Activated CD8-positive, alpha-beta T cell treated with anti-CD3 and anti-CD28 coated beads, Interleukin-2, amount 10 ng/mL, durations not matched to agents 7 days and 5 days (primary cell): ENCODE results near the gene WFIKKN1. TPM values are rescaled to one million over a fixed set of nuclear protein-coding genes. Genes with fewer than 3 reads are reported as not detected.

Experiments
- ATAC-seq: fragments of 150-1000 bp; cut with Tn5 transposase; one replicate; pipeline ENCODE4 v1.10.0; 2021; ENCODE audit warnings: moderate library complexity
- CTCF ChIA-PET: fragments of 350-600 bp; sonication (Branson Sonifier 250); formaldehyde crosslinking; loops from one replicate; lab custom pipeline; 2021; ENCODE audit warnings: antibody characterized with exemption; lab: Charles Lee
- POLR2A ChIA-PET: fragments of 350-600 bp; sonication (Branson Sonifier 250); formaldehyde crosslinking; loops from one replicate; lab custom pipeline; 2021; ENCODE audit warnings: antibody characterized with exemption; lab: Charles Lee
- DNase-seq: peaks from one replicate; pipeline ENCODE4 v3.0.0-alpha.2; 2020
- H3K27ac Mint-ChIP-seq: one replicate; pipeline ENCODE4 v1.8.0; 2021; ENCODE audit warnings: mild to moderate bottlenecking, mixed read lengths
- H3K27me3 Mint-ChIP-seq: one replicate; pipeline ENCODE4 v1.8.0; 2021; ENCODE audit warnings: low read depth, mixed read lengths
- H3K36me3 Mint-ChIP-seq: one replicate; pipeline ENCODE4 v1.8.0; 2021; ENCODE audit warnings: low read depth, mixed read lengths
- H3K4me1 Mint-ChIP-seq: one replicate; pipeline ENCODE4 v1.8.0; 2021; ENCODE audit warnings: low read depth, mixed read lengths
- H3K4me3 Mint-ChIP-seq: one replicate; pipeline ENCODE4 v1.8.0; 2021; ENCODE audit warnings: mild to moderate bottlenecking, mixed read lengths
- H3K9me3 Mint-ChIP-seq: one replicate; pipeline ENCODE4 v1.8.0; 2022; ENCODE audit warnings: mixed read lengths; ENCODE audit not compliant: insufficient read depth
- total RNA-seq, 2 experiments: library from RNA; stranded (reverse); gene quantifications; one replicate each; pipeline ENCODE4 v1.2.3, GENCODE V29; 2021

The WFIKKN1 gene
- total RNA-seq, 2 experiments from 2014 or later = 0.47 to 0.68 TPM

DNA sequence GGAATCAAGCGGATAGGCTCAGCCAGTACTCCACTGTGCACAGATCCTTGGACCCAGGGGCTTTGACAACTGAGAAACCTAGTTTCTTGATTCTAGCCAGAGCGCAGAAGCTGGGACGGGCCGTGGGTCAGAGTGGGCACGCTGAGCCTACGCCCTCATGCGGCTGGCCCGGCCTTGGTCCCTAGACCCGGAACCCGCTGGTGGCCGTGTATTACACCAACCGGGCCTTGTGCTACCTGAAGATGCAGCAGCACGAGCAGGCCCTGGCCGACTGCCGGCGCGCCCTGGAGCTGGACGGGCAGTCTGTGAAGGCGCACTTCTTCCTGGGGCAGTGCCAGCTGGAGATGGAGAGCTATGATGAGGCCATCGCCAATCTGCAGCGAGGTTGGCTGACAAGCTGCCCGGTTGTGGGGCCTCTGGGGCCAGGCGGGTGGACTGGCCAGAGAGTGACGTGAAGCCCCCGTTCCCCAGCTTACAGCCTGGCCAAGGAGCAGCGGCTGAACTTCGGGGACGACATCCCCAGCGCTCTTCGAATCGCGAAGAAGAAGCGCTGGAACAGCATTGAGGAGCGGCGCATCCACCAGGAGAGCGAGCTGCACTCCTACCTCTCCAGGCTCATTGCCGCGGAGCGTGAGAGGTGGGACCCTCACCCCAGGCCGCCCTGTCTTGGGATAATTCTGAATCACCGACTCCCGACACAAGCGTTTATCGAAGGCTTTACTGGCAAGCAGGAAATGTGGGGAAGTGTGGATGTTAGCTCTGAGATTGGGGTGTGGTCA is 50.4 kb downstream of the WFIKKN1 start:
- ATAC-seq (no peak), DNase-seq (no peak)
- ChIA-PET CTCF (interaction anchor here (0.9 to 2.6 kb wide), 4 partner anchors 9 to 104 kb away, joined by 3 to 10 read pairs (median 8); partner anchors contain the start of genes RHOT2 and WDR24), POLR2A (interaction anchor here (0.6 to 2.4 kb wide), 6 partner anchors 9 to 126 kb away, joined by 3 to 15 read pairs (median 4); partner anchors contain the start of genes METTL26, RHOT2 and WDR24)
- H3K4me1 Mint-ChIP-seq = peaks cover 43% of the 10 kb centered on the region
- peaks cover 24% of the 10 kb centered on the region for H3K36me3 Mint-ChIP-seq
- no peaks in the 10 kb centered on the region for H3K27me3 Mint-ChIP-seq
- H3K9me3 Mint-ChIP-seq = no peaks in the 10 kb centered on the region
- peak overlapping the region; percentile 76 for H3K4me3 Mint-ChIP-seq
- H3K27ac Mint-ChIP-seq = peak overlapping the region; percentile 61

DNA sequence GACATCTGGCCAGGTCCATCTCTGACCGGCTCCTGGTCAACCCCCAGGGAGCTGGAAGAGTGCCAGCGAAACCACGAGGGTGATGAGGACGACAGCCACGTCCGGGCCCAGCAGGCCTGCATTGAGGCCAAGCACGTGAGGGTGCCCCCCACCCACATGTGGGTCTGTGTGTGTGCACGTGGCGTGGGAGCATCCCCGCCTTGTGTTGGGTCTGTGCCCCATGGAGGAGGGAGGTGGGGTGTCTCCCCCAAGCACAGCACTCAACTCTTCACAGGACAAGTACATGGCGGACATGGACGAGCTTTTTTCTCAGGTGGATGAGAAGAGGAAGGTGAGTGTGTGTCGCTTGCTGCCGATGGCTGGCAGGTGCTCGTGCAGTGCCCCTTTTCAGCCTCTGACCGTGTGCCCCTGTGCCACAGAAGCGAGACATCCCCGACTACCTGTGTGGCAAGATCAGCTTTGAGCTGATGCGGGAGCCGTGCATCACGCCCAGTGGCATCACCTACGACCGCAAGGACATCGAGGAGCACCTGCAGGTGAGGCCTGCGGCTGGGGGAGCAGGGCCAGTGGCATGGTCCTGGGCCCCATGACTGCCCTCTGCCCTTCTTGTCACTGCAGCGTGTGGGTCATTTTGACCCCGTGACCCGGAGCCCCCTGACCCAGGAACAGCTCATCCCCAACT is 51.1 kb downstream of the WFIKKN1 start:
- Mint-ChIP-seq H3K27me3 (no peaks in the 10 kb centered on the region), H3K4me3 (peak overlapping the region; percentile 76), H3K9me3 (no peaks in the 10 kb centered on the region), H3K4me1 (peaks cover 44% of the 10 kb centered on the region), H3K27ac (peak overlapping the region; percentile 61), H3K36me3 (peaks cover 28% of the 10 kb centered on the region)
- no peak for DNase-seq
- ChIA-PET CTCF (interaction anchor here (0.9 to 1.7 kb wide), 2 partner anchors 14 to 103 kb away, joined by 3 to 8 read pairs; partner anchors contain the start of gene RHOT2), POLR2A (interaction anchor here (1.3 to 2.4 kb wide), 4 partner anchors 8 to 13 kb away, joined by 3 to 15 read pairs (median 7); partner anchors contain the start of genes RHOT2 and WDR24)
- ATAC-seq = no peak

GRCh38 chr16:682493-683395 is 52.0 kb downstream of the WFIKKN1 start:
- CTCF ChIA-PET = interaction anchor here (1.7 kb wide), 1 partner anchor 15 kb away, joined by 8 read pairs; the partner anchor contains the start of gene RHOT2

DNA sequence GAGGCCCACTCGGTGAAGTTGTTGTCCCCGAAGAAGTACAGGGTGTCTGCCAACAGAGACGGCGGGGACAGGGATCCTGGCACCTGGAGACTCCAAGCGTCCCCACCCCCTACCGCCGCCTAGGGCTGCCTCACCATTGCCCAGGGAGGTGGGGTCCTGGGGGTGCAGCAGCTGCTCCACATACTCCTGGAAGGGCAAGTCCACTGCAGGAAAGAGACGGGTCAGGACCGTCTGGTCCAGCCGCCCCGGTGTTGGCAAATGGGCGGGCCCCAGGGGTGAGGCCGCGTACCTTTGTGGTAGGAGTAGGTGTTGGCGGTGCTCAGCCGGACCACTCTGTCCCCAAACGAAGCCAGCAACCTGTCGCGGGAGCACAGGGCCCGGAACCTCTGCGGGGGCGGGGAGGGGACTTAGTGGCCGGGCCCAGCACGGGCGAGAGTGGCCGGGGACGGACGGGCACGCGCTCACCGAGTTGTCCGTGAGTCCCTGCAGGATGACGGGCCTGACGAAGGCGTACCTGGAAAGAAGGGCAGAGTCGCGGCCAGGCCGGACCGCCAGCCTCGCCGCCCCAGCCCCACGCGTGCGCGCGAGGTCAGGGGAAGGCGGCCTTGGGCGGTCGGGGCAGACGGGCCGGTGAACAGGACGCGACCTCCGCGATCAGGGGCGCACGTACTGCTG is 52.7 kb downstream of the WFIKKN1 start:
- Mint-ChIP-seq H3K27me3 (no peaks in the 10 kb centered on the region), H3K4me3 (peak overlapping the region; percentile 76), H3K27ac (peak overlapping the region; percentile 72), H3K9me3 (no peaks in the 10 kb centered on the region), H3K36me3 (peaks cover 28% of the 10 kb centered on the region), H3K4me1 (peaks cover 47% of the 10 kb centered on the region)
- POLR2A ChIA-PET = interaction anchor here (1.0 to 1.4 kb wide), 2 partner anchors 11 to 32 kb away, joined by 3 read pairs; no protein-coding TSS in a partner anchor
- ATAC-seq = no peak
- CTCF ChIA-PET = no interaction called here
- DNase-seq = no peak

More at GRCh38 chr16:682493-683395, 52.0 kb downstream of the WFIKKN1 start:
- peaks cover 46% of the 10 kb centered on the region for H3K4me1 Mint-ChIP-seq
- H3K4me3 Mint-ChIP-seq = peak overlapping the region; percentile 76
- no peaks in the 10 kb centered on the region for H3K9me3 Mint-ChIP-seq
- H3K36me3 Mint-ChIP-seq = peaks cover 28% of the 10 kb centered on the region
- no peak for ATAC-seq
- H3K27ac Mint-ChIP-seq = peak overlapping the region; percentile 72
- no peaks in the 10 kb centered on the region for H3K27me3 Mint-ChIP-seq
- POLR2A ChIA-PET = interaction anchor here (1.4 to 2.4 kb wide), 2 partner anchors 7 to 12 kb away, joined by 3 to 15 read pairs; partner anchors contain the start of gene WDR24
- DNase-seq = no peak

Other genes starting within 250 kb of the WFIKKN1 start
- 10 to 100 TPM; 80.6 to 85.8 TPM for gene PGAP6, start 249.0 kb upstream of the WFIKKN1 start, total RNA-seq
- gene NME4, start 233.8 kb upstream of the WFIKKN1 start, total RNA-seq = 1 to 10 TPM; 5.2 to 6.8 TPM
- gene DECR2, start 229.1 kb upstream of the WFIKKN1 start, total RNA-seq = 1 to 10 TPM; 4.7 to 6.3 TPM
- 10 to 100 TPM; 20.7 to 23.4 TPM for gene RAB11FIP3, start 205.3 kb upstream of the WFIKKN1 start, total RNA-seq
- 10 to 100 TPM; 85.3 to 93.0 TPM for gene CAPN15, start 103.3 kb upstream of the WFIKKN1 start, total RNA-seq
- not detected for gene PRR35, start 70.6 kb upstream of the WFIKKN1 start, total RNA-seq
- gene NHLRC4, start 64.0 kb upstream of the WFIKKN1 start, total RNA-seq = 1 to 10 TPM; 1.6 TPM
- 10 to 100 TPM; 41.2 to 43.0 TPM for gene PIGQ, start 61.0 kb upstream of the WFIKKN1 start, total RNA-seq
- gene RAB40C, start 40.9 kb upstream of the WFIKKN1 start, total RNA-seq = 10 to 100 TPM; 13.1 to 15.0 TPM
- 10 to 100 TPM; 89.0 to 94.0 TPM for gene METTL26, start 5.3 kb downstream of the WFIKKN1 start, total RNA-seq
- 10 to 100 TPM; 40.6 to 40.9 TPM for gene MCRIP2, start 10.8 kb downstream of the WFIKKN1 start, total RNA-seq
- 100 to 1,000 TPM in 1 of 2 experiments, 10 to 100 TPM in 1; 96.8 to 106 TPM for gene WDR90, start 18.4 kb downstream of the WFIKKN1 start, total RNA-seq
- 100 to 1,000 TPM; 135 to 139 TPM for gene RHOT2, start 37.1 kb downstream of the WFIKKN1 start, total RNA-seq
- gene RHBDL1, start 44.7 kb downstream of the WFIKKN1 start, total RNA-seq = 1 to 10 TPM; 1.4 to 1.9 TPM
- 10 to 100 TPM; 80.4 to 86.4 TPM for gene STUB1, start 49.4 kb downstream of the WFIKKN1 start, total RNA-seq
- 10 to 100 TPM; 36.1 to 39.0 TPM for gene JMJD8, start 53.3 kb downstream of the WFIKKN1 start, total RNA-seq
- gene WDR24, start 59.4 kb downstream of the WFIKKN1 start, total RNA-seq = 10 to 100 TPM; 16.9 to 19.4 TPM
- gene FBXL16, start 74.8 kb downstream of the WFIKKN1 start, total RNA-seq = 1 to 10 TPM; 5.9 to 7.3 TPM
- gene METRN, start 84.1 kb downstream of the WFIKKN1 start, total RNA-seq = 10 to 100 TPM in 1 of 2 experiments, 1 to 10 TPM in 1; 8.1 to 10.6 TPM
- 10 to 100 TPM; 12.3 to 14.2 TPM for gene ANTKMT, start 90.2 kb downstream of the WFIKKN1 start, total RNA-seq
- gene CCDC78, start 95.5 kb downstream of the WFIKKN1 start, total RNA-seq = 1 to 10 TPM; 3.9 TPM
- 10 to 100 TPM in 1 of 2 experiments, 1 to 10 TPM in 1; 8.4 to 11.2 TPM for gene HAGHL, start 96.1 kb downstream of the WFIKKN1 start, total RNA-seq
- gene CIAO3, start 110.0 kb downstream of the WFIKKN1 start, total RNA-seq = 10 to 100 TPM; 24.9 to 32.4 TPM
- gene MSLN, start 129.7 kb downstream of the WFIKKN1 start, total RNA-seq = not detected
- gene RPUSD1, start 157.4 kb downstream of the WFIKKN1 start, total RNA-seq = 10 to 100 TPM; 25.9 to 30.1 TPM
- gene CHTF18, start 157.6 kb downstream of the WFIKKN1 start, total RNA-seq = 100 to 1,000 TPM; 102 to 126 TPM
- not detected for gene GNG13, start 169.7 kb downstream of the WFIKKN1 start, total RNA-seq